HG03139 (cell line): ENCODE results near the gene COG2.
"Not testable (repeated sequence)": the region's sequence is repeated elsewhere in the genome, so short reads cannot be mapped to it uniquely, and the experiment has no call there.

Experiments
- ATAC-seq: cut with Tn5 transposase; IDR thresholded peaks from one replicate; pipeline ENCODE4 v1.9.1; 2021; ENCODE audit not compliant: unreplicated experiment

COG2 gene

GRCh38 chr1:230624097-230624713 is 18.1 kb upstream of the COG2 start:
- no peak for ATAC-seq

DNA sequence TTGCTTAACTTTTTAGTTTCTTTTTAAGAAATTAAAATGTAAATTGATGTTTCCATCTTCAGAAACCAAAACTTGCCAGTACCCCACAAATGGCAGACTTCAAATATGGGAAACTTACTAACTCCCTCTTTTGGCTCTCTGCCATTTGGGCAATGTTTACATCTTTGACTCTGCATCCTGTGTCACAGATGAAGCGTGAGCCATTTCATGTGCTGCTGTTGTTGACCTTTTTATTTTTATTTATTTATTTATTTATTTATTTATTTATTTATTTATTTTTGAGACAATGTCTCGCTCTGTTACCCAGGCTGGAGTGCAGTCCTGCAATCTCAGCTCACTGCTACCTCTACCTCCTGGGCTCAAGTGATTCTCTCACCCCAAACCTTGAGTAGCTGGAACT is 16.0 kb upstream of the COG2 start:
- ATAC-seq, result no peak

DNA sequence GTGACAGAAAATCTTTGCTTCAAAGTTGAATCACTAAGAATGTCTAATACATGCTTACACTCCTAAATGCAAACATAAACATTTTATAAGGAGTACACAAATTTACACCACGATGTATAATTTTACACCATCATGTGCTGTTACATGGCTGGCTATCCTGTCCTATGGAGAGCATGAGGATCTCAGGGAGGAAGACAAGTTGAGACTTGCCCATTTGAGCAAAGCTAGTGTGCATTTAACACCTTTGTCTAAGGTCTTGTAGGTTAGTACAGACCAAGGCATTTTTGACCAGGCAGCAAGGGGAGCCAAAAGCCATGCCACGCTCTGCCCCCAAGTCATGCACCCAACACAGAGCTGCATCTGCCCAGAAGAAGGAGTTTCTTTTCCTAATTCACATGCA is 14.5 kb upstream of the COG2 start:
- no peak for ATAC-seq

- no peak for ATAC-seq
Measured at GRCh38 chr1:230629511-230629910, 12.8 kb upstream of the COG2 start.

DNA sequence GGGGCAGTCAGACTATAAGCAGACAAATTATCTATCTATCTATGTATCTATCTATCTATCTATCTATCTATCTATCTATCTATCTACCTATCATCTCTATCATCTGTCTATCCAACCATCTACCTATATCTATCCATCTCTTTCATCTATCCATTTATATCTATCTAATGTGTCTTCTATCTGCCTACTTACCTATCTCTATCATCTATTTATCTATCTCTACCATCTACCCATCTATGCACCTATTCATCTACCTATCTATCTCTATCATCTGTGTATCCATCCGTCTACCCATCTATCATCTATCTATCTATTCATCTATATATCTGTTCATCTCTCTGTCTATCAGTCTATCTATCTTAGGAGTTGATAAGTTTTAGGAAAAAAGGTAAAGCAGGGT is 10.8 kb upstream of the COG2 start:
- ATAC-seq, result no peak

DNA sequence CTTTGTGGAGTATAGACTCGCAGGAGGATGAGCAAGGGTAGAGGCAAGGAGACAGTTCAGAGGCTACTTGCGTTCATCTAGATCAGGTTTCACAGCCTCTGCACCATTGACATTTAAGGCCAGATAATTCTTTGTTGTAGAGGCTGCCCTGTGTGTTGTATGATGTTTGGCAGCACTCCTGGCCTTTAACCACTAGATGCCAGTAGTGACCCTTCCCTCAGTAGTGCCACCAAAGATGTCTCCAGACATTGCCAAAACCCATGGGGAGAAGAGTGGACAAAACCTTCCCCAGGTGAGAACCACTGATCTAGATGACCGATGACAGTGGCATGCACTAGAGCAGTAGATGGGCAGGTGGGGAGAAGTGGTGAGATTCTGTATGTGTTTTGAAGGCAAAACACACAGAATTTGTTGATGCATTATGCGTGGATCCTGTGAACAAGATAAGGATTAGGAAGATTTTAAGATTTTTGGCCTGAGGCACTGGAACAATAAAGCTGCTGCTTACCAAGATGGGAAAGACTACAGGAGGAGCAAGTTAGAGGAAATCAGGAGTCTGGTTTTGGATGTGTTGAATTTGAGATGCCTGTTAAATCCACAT is 9.9 kb upstream of the COG2 start:
- no peak for ATAC-seq

- no peak for ATAC-seq
Measured at GRCh38 chr1:230633469-230633868, 8.8 kb upstream of the COG2 start.

GRCh38 chr1:230634384-230634783 is 7.9 kb upstream of the COG2 start:
- ATAC-seq, result no peak

DNA sequence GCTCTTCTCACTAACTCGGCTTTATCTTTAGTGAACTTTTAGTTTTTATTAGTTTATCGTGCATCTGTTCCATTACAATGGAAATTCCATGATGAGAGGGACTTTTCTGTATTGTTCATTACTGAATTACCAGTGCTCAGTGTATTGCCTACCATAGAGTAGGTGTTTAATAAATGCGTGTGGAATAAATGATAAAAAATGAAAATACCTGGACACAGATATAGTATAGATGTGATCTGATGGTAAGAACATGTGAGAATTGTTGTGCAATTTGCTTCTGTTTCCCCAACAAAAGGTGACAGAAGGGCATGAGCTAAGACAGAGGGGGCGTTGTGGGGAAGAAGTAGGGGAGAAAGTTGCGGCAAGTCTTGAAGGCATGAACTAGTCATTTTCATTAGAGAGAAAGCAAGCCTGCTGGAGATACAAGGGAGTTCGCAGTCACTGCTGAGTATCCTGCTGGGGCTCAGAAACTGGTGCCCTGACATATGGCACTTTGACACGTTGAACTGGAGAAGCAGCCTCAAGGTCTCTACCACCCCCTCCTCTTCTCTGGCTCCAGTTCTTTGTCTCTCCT is 5.6 kb upstream of the COG2 start:
- no peak for ATAC-seq

DNA sequence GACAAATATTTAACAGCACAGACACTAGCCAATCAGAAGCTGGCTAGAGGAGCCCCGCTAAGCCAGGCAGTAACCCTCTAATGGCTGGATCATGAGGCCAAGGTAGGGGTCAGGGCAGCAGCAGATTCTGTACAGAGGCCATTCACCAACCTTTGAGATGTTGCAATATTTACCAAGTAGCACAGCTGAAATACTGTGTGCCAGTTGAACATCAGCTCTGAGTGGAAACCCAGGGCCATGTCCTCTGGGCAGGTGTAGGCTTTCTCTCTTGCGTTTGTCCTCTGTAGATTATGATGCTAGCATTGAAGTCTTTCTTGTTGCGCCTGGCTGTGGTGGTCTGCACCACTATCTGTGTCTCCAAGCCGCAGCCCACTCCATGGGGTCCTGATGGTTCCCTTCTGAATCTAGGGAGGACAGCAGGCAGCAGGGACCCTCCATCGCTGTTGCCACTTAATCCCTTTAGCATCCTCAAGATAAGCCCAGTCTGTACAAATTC is 2.5 kb upstream of the COG2 start:
- ATAC-seq, result no peak

DNA sequence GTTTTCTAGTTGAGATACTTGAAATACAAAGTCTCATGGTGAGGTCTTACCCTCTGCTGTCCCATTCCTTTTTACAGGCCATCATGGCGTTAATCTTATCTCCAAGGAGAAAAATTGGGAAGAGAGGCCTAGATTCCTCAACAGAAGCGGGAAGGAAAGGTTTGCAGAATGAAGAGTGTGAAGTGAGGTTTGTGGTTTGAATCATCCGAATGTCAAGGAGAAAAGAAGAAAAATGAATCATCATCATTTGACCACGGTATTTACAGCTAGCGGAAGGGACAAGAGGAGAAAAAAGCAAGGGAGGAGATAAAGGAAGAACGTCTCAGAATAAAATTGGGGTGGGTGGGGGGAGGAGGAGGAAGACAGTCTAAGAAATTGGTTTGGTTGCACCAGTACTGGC is 935 bp upstream of the COG2 start:
- no peak for ATAC-seq

DNA sequence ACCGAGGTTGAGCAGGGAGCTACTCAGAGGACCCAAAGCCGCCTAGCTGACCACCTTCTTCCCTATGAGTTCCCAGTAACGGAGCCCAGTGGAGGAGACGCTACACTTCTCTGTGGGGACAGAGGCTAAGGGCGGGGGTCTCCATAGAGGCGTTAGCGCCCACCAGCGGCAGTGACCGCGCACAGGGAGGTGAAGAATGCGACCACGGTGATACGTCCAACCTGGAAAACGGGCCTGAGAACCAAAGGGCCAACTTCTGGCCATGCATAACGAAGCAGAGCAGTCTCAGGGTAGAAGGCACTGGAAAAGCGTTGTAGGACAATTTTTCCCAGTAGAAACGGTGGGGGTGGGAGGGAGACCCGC is 400 bp upstream of the COG2 start:
- no peak for ATAC-seq

GRCh38 chr1:230643908-230644307 is 1.6 kb downstream of the COG2 start:
- no peak for ATAC-seq

- no peak for ATAC-seq
Measured at GRCh38 chr1:230646710-230647302, 4.5 kb downstream of the COG2 start.

GRCh38 chr1:230647321-230647720 is 5.0 kb downstream of the COG2 start:
- no peak for ATAC-seq

- ATAC-seq, result no peak
Measured at GRCh38 chr1:230648114-230648513, 5.8 kb downstream of the COG2 start.

GRCh38 chr1:230650300-230650699 is 8.0 kb downstream of the COG2 start:
- ATAC-seq, result no peak

DNA sequence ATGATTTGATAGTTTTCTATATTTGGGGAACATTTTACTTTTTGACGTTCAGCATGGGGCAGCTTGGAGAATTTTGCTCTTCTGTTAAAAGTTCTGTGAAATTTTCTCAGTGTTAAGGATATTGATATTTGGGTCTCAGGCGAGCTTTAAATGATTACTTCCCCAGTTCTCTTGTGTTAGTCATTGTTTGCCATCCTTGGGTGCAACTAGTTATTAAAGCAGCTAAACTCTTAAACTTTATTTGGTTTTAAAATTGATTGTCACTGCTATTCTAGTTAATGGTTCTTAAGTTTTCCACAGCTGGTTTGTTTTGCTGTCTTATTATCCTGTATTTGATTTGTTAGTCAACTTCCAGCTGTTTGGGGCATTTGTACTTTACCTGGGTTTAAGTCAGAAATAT is 9.0 kb downstream of the COG2 start:
- ATAC-seq, result no peak

DNA sequence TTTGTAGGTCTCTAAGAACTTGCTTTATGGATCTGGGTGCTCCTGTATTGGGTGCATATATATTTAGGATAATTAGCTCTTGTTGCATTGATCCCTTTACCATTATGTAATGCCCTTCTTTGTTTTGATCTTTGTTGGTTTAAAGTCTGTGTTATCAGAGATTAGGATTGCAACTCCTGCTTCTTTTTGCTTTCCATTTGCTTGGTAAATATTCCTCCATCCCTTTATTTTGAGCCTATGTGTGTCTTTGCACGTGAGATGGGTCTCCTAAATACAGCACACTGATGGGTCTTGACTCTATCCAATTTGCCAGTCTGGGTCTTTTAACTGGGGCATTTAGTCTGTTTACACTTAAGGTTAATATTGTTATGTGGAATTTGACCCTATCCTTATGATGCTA is 14.4 kb downstream of the COG2 start:
- ATAC-seq, result not testable (repeated sequence)

GRCh38 chr1:230658103-230658502 is 15.8 kb downstream of the COG2 start:
- ATAC-seq, result not testable (repeated sequence)

DNA sequence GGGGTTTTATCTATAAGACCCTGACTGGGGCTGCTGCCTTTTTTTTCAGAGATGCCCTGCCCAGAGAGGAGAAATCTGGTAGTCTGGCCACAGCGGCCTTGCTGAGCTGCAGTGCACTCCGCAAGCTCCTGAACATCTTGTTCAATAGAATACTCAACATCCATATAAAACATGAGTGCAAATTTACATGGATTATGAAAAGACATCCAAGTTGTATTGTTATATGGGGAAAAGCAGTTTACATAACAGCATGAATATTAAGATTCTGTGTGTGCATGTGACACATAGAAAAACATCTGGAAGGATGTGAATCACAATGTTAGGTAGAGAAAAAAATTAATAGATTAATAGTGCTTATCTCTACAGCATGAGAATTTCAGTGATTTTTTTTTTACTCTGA is 16.4 kb downstream of the COG2 start:
- no peak for ATAC-seq

GRCh38 chr1:230661976-230662375 is 19.7 kb downstream of the COG2 start:
- no peak for ATAC-seq
